HG03457 (cell line): ENCODE results near the gene FAM217B.
"Not testable (repeated sequence)": the region's sequence is repeated elsewhere in the genome, so short reads cannot be mapped to it uniquely, and the experiment has no call there.

Experiments used
- ATAC-seq: cut with Tn5 transposase; IDR thresholded peaks from one replicate; pipeline ENCODE4 v1.9.1; 2021; ENCODE audit warnings: moderate number of reproducible peaks; ENCODE audit not compliant: unreplicated experiment

Gene FAM217B

GRCh38 chr20:59938221-59938620 lies 2.0 kb upstream of the FAM217B start:
- no peak for ATAC-seq

- ATAC-seq = no peak
These were observed 1.5 kb upstream of the FAM217B start for GRCh38 chr20:59938696-59939051.

- ATAC-seq = peak; percentile 20
These were observed 924 bp upstream of the FAM217B start for GRCh38 chr20:59939052-59939878.

GRCh38 chr20:59939879-59940128 lies 385 bp upstream of the FAM217B start:
- peak; percentile 22 for ATAC-seq

- ATAC-seq = no peak
These were observed 736 bp downstream of the FAM217B start for GRCh38 chr20:59940956-59941294.

GRCh38 chr20:59942245-59942644 lies 2.1 kb downstream of the FAM217B start:
- no peak for ATAC-seq

GRCh38 chr20:59944726-59945125 lies 4.5 kb downstream of the FAM217B start:
- no peak for ATAC-seq

GRCh38 chr20:59945175-59945574 lies 5.0 kb downstream of the FAM217B start:
- ATAC-seq = no peak

GRCh38 chr20:59945731-59946130 lies 5.5 kb downstream of the FAM217B start:
- ATAC-seq = no peak

GRCh38 chr20:59947376-59947775 lies 7.2 kb downstream of the FAM217B start:
- ATAC-seq = no peak

GRCh38 chr20:59948212-59948611 lies 8.0 kb downstream of the FAM217B start:
- ATAC-seq = no peak

GRCh38 chr20:59948828-59949720 lies 8.9 kb downstream of the FAM217B start:
- no peak for ATAC-seq

GRCh38 chr20:59949911-59950310 lies 9.7 kb downstream of the FAM217B start:
- ATAC-seq = no peak

- no peak for ATAC-seq
These were observed 14.5 kb downstream of the FAM217B start for GRCh38 chr20:59954718-59955117.

GRCh38 chr20:59955131-59955796 lies 15.1 kb downstream of the FAM217B start:
- no peak for ATAC-seq

GRCh38 chr20:59957568-59957967 lies 17.4 kb downstream of the FAM217B start:
- ATAC-seq = not testable (repeated sequence)

GRCh38 chr20:59958123-59958522 lies 17.9 kb downstream of the FAM217B start, which contains the start of gene CDH26:
CDH26 (plus strand) TSS chr20:59958423; CDS start chr20:59958727, 304 bp downstream.
- ATAC-seq = no peak

- no peak for ATAC-seq
These were observed 18.4 kb downstream of the FAM217B start for GRCh38 chr20:59958626-59959025.

- no peak for ATAC-seq
These were observed 21.2 kb downstream of the FAM217B start for GRCh38 chr20:59961423-59961822.

GRCh38 chr20:59962155-59962554 lies 22.0 kb downstream of the FAM217B start:
- ATAC-seq = no peak

- no peak for ATAC-seq
These were observed 26.2 kb downstream of the FAM217B start for GRCh38 chr20:59966428-59966827.

- no peak for ATAC-seq
These were observed 31.2 kb downstream of the FAM217B start for GRCh38 chr20:59971428-59971827.
